ENCODE measurements around the gene ANTKMT.
"Not testable (repeated sequence)": the region's sequence is repeated elsewhere in the genome, so short reads cannot be mapped to it uniquely, and the experiment has no call there.

Gene ANTKMT

DNA sequence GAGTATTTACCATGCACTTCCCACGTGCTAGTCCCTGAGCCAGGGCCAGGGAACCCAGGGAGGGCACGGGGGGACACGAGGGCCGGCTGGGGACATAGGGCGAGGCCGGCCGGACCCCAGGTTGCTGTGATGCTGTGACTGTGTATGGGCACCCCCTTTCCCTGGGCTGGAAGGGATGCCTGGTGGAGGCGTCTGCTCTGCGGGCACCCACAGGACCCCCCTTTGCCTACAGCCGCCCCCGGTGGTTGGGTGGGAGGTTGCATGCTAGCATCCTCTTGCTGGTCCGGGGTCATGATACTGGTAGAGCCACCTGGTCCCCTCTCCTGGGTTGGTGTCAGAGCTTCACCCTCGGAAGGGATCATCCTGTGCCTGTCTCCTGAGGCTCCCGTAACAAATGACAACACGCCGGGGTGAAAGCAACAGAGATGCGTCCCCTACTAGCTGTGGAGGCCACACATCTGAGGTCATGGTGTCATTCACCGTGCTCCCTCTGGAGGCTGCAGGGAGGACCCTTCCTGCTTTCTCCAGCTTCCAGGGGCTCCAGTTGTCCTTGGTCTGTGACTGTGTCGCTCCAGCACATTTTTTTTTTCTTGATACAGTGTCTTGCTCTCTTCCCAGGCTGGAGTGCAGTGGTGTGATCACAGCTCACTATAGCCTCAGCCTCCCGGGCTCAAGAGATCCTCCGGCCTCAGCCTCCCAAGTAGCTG, 23.0 kb downstream of the ANTKMT start:
- no peak for DNase-seq (ENCODE audit: low read depth)

DNA sequence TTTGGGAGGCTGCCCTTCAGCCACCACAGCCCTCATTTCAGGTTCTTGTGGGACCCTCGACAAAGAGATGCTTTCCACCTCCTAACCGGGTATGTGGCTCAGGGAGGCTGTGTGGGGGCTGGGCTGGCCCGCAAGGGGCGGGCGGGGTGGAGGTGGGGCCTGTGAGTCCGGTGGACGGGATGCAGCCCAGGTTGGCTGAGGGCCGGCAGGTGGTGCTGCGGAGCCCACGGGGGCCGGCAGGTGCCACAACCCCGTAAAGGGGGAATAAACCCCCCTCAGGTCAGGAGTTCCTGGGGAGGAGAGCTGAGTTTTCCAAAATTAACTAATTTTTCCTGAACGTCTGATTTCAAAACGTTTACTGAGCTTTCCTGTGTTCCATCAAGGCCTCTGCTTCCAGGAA, 24.8 kb downstream of the ANTKMT start:
- no peak for DNase-seq (ENCODE audit: low read depth)

DNA sequence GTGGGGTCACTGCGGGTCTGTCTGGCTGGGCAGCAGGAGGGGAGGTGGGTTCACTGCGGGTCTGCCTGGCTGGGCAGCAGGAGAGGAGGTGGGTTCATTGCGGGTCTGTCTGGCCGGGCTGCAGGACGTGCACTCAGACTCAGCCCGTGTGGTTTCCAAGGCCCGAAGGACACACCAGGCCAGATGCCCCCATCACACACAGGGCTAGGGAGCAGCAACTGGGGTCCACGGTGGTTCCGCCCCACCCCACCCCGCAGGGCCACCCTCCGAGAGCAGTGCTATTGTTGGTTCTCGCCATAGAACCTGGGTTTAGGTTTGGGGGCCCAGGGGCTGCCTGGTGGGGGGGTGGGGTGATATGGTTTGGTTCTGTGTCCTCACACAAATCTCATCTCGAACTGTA, 25.7 kb downstream of the ANTKMT start:
- no peak for DNase-seq (ENCODE audit: low read depth)

DNA sequence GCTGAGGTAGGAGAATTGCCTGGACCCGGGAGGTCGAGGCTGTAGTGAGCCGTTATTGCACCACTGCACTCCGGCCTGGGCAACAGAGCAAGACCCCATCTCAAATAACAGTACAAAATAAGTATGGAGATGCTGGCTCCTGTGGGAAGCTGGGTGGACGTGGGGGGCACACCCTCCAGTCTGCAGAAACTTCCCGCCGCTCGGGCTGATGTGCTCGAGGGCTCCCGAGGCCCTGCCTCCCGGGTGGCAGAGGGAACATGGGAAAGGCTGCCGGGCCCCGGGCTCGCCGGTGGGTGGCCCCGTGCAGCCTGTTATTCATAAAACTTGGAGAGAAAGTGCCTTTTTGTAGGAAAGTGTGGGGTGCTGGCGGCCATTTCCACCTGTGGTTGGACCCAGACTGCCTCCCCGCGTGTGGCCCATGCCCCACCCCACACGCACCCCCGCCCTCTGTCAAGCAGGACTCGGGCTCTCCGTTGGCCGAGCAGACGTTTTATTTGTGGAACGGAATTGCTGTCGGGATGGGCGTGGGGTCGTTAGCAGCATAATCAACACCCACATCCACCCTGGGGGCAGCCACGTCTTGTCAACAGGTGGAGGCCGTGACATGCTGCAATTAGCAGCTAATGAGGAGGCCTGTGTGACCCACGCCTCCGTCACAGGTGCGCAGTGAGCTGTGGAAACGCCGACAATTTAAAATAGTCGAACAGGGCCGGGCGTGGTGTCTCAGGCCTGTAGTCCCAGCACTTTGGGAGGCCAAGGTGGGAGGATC, 27.2 kb downstream of the ANTKMT start:
- no peak for DNase-seq (ENCODE audit: low read depth)

DNA sequence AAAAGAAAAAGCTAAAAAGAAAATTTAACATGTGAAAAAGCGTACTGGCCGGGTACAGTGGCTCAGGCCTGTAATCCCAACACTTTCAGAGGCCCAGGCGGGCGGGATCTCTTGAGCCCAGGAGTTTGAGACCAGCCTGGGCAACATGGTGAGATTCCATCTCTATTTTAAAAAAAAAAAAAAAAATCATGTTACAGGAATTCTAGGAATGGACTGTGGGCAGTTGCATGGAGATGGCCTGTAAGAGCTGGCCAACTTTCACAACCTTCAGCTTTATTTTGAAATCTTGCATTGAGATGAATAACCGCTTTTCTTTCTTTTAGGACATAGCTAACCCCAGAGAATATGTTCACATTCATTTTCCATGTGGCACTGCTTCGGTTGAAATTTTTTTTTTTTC, 28.1 kb downstream of the ANTKMT start:
- DNase-seq (ENCODE audit: low read depth), result no peak

DNA sequence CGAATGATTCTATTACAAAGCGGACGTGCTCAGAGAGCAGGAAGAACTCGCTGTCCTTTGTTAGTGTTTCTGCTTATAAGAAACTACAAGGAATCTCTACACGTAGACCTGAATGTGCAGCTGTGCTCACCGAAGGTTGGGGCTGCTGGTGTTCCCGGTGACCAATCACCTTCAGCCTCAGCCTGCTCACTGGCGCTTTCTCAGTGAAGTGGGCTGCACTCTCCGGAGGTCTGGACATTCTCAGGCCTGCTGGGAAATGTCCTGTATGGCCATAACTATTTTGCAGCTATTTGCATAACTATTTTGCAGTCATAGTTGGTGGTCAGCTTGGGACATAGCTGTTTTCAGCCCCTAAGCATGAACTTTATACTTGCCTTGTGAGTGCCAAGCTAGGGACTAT, 29.5 kb downstream of the ANTKMT start:
- DNase-seq (ENCODE audit: low read depth), result no peak

DNA sequence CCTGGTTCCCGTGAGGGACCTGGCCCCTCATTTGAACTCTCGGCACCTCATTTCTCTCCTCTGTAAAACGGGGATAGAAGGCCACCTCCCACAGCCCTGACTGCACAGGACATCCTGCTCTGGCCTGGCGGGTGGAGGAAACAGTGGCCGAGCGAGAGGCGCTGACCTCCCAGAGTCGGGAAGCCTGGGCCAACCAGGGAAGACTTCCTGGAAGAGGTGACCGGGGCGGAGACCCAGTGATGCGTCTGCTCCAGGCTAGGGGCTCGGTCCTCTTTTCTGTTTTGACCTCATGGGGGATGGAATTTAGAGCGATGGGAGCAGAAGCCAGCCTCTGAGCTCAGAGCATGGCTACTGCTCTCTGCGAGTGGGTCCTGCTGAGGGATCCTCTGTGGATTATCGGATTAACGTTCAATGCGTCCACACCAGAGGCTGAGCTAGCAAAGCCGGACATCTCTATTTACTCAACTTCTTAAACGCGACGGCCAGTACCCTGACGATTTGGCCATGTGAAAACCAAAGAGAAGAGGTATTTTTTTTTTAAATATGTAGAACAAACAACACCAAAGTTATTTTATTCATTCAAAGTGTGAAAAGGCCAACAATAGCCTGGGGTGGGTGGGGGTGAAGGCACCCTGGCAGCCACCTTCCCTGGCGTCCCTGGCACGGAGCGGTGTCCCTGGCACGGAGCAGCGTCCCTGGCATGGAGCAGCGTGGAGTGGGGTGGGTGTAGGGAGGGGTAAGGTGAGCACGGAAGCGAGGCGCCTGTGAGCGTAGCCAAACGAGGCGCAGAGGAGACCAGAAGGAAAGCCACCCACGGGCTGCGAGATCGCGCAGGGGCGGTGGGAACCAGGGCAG, 30.4 kb downstream of the ANTKMT start:
- DNase-seq (ENCODE audit: low read depth), result no peak

DNA sequence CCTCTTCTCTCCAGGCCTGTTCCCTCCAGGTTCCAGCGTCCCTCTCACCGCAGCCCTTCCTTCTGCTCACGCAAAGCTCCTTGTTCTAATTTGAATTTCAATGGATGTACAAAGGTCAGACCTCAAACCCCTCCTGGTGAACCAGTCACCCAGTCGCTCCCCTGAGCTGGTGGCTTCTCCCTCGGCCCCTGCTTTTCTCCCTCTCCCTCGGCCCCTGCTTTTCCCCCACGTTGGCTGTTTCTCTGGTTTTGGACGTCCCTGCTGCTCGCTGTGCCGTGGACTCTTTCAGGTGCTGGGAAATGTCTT, 31.0 kb downstream of the ANTKMT start:
- DNase-seq (ENCODE audit: low read depth), result no peak

DNA sequence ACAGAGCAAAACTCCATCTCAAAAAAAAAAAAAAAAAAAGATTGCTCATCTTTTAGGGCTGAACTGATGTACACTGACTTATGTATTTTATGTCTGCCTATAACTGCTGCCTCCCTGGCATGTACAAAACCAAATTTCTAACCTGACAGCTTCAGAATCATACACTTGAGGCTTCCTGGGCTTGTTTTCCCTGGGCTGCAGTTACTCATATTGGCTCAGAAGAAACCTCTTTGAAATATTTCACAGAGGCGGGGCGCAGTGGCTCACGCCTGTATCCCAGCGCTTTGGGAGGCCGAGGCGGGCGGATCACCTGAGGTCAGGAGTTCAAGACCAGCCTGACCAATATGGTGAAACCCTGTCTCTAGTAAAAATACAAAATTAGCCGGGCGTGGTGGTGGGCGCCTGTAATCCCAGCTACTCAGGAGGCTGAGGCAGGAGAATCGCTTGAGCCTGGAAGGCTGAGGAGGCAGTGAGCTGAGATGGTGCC, 33.2 kb downstream of the ANTKMT start:
- DNase-seq (ENCODE audit: low read depth), result not testable (repeated sequence)

DNA sequence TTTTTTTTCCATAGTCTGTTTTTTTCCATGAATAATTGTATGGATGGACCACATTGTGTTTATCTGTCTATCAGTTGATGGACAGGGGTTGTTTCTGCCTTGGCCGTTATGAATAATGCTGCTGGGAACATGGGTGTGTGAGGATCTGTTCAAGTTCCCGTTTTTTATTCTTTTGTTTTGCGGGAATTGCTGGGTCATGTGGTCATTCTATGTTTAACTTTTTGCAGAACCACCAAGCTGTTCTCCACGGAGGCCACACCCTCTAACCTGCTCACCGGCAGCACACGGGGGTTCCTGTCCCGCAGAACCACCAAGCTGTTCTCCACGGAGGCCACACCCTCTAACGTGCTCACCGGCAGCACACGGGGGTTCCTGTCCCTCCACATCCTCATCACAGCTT, 33.7 kb downstream of the ANTKMT start:
- no peak for DNase-seq (ENCODE audit: low read depth)

DNA sequence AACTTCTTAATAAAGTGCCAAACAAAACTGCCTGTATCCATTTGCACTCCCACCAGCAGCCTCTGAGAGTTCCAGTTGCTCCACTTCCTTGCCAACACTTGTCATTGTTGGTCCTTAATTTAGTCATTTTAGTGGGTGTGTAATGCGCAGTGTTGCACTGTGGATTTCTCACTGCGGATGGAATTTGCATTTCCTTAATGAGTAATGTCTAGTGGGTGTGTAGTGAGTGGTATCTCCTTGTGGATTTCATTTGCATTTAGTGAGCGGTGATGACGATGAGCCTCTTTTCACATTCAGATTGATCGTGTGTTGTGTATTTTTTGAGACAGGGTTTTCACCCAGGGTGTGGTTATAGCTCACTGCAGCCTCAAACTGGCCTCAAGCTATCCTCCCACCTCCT, 35.5 kb downstream of the ANTKMT start:
- no peak for DNase-seq (ENCODE audit: low read depth)

DNA sequence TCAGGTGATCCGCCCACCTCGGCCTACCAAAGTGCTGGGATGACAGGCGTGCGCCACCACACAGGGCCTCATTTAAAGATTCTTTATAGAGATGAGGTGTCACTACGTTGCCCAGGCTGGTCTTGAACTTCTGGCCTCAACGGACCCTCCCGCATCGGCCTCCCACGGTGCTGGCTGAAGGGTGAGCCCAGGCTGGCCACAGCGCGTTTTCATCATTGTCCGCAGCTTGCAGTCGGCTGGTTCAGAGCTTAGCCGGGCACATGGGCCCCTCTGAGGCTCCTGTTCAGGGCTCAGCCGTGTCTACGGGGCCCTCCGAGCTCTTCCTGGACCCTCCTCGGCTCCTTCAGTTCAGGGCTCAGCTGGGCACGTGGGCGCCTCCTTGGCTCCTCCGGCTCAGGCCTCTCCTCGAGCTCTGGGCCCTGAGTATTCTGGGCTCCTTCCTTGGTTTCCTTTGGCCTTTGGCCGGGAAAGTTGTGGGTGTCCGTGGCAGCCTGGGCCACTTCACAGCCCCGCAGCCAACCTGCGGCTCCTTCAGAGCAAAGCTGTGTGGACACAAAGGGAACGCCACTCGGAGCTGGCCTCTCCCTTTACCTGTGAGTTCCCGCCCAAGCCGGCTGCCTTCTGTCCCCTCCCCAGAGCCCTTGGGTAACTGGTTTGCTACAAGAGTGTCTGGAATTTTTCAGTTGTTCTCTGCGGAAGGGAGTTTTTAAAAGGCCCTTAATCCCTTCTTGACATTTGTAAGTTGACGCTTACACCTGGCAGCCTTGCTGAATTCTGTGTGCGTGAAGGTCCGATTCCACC, 38.4 kb downstream of the ANTKMT start:
- DNase-seq (ENCODE audit: low read depth), result no peak

DNA sequence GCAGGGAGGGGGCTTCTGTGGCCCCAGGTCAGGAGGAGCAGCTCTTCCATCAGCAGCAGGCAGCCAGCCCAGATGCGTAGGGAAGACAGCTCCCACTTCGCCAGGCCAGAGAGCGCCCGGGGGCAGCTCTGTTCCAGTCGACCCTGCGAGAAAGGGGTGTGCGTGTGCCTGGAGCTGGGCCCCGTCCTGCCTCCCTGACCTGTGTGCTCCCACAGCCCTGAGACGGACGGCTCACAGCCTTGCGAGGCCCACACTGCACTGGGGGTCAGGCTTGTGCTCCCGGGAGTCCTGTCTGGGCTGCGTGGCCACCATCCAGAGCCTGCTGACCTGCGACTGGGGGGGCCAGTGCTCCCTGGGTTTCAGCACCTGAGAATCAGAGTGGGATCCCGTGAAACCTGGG, 39.1 kb downstream of the ANTKMT start:
- no peak for DNase-seq (ENCODE audit: low read depth)

DNA sequence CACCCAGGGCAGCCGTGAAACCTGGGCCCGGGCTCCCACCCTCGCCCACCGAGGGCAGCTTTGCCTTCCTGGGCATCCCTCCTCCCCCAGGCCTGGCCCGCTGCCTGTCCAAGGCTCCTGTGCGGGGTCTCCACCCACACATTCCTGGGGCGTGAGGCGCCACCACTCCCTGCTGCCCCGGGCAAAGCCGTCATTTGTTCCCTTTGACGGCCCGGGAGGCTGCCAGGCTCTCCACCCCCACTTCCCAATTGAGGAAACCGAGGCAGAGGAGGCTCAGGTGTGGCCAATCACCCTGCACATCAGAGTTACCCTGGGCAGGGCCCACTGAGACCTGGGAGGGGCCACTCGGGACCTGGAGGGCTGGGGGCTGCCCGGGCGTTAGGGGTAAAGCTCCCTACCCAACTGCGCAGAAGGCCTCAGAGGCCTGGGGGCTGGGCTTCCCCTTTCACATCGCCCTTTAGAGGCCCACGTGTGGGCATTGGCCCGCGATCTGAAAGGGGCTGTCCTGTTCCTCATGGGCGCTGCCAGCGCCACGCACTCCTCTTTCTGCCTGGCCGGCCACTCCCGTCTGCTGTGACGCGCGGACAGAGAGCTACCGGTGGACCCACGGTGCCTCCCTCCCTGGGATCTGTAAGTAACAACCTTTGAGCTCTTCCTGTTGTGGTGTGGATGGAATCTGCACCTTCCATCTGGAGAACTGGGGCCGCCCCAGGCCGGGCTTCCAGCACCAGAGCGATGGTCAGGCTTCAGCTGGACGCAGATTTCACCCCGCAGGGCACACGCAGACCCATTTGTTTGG, 39.8 kb downstream of the ANTKMT start, which contains the start of gene MSLN:
MSLN (plus strand) TSS at position 190 of the 799 bp plus-strand sequence. CDS start 1,947 bp downstream, outside the sequence.
- DNase-seq (ENCODE audit: low read depth), result no peak

DNA sequence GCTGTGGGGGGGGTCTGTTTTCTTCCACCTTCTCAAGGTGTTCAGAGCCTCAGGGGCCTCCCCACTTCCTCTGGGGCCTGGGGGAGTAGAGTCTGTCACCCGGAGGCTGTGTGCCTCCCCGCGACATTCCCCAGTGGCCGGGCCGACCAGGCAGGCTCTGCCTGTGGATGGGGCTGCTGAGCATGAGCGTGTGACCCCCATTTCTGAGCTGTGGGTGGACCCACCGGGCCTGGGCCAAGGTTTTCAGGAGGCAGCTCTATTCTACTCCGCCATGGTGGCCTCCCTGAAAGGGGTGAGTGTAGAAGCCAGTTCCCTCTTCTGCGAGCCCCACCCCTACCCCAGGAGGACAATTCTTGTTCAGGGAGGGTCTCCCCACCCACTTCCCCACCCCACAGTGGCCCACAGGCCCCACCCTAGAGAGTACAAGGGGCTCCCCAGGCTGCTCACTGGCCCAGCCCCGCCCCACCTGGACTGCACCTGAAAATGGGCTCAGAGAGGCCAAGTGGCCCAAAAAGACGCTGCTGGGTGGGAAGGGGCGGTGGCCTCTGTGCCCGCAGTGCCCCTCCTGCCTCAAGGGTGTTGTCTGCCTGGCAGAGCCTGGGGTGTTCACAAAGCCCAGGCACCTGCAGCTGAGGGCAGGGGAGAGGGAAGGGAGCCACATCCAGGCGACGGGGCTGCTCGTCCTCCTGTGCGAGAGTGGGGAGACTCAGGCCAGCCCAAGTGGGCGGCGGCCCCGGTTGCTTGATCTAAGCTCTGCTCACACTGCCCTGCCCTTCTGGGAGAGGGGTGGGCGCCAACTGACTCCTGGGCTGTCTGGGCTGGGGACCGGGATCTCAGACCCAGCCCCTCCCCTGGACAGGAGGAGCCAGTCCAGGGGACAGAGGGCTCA, 40.9 kb downstream of the ANTKMT start:
- no peak for DNase-seq (ENCODE audit: low read depth)

DNA sequence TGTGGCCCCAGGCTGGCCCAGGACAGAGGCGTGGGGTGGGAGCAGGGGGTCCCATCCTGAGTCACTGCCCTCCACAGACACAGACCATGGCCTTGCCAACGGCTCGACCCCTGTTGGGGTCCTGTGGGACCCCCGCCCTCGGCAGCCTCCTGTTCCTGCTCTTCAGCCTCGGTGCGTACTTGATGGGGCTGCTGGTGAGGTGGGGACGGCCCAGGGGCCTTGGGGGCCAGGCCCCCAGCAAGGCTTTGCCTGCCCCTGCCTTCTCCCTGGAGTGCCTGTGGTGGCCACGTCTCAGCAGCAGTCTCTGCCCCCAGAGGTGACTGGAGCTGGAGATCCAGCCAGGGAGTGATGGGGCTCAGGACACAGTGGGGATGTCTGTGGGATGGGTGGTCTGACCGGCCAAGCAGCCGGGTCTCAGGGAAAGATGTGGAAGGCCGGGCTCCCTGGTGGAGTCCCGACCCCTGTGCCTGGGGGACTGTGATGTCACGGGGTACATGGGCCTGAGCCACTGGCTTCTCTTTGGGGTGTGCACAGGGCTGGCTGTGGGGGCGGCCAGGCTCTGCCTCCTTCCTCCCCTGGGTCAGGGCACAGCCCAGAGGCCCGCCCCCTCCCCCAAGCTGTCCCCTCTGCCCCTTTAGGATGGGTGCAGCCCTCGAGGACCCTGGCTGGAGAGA, 41.8 kb downstream of the ANTKMT start:
- no peak for DNase-seq (ENCODE audit: low read depth)

DNA sequence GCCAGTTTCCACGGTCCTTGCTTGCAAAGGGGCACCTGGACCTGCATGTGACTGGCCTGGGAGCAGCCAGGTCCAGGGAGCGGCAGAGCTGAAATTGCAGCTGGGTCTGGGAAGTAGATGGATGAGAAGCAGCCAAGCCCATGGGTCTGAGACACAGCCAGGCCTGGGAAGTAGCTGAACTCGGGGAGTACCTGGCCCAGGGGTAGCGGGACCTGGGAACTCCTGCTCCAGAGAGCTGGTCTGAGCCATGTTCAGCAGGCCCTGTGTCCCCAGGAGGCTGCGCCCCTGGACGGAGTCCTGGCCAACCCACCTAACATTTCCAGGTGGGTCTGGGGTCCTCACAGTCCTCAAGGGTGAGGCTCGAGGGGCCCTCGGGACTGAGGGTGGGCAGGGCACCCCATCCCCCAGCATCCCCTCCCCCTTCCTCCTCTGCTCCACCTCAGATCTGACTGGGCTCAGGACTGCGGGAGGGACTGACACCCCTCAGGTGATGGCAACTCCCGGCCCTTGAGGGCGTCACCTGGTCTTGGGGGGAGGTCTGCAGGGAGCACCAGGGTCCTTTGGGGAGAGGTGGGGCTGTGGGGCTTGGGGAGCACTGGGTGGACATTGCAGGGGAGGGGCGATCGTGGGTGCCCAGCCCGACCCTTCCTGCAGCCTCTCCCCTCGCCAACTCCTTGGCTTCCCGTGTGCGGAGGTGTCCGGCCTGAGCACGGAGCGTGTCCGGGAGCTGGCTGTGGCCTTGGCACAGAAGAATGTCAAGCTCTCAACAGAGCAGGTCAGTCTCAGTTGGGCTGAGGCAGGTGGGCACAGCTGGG, 42.6 kb downstream of the ANTKMT start:
- no peak for DNase-seq (ENCODE audit: low read depth)

DNA sequence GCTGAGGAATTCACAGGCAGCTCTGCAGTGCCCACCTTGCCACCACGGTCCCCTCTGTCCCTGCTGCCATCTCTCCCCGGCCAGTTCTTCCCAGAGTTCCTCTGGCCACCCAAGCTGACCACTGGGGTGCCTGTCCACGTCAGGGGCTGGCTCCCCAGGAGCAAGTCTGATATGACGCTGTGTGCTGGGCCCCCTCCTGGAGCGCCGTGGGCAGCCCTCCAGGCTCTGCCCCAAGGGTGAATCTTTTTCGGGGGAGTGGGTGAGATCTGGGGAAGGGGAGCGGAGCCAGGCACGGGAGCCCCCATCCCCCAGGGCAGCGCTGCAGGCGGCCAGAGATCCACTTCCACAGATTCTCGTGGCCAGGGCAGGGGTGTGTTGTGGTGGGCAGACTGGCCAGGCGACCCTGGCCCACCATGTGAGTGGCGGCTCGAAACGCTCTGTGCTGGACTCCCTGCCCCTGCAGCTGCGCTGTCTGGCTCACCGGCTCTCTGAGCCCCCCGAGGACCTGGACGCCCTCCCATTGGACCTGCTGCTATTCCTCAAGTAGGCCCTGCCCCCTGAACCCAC, 43.3 kb downstream of the ANTKMT start:
- DNase-seq (ENCODE audit: low read depth), result no peak

All from stimulated activated CD8-positive, alpha-beta memory T cell treated with anti-CD3 and anti-CD28 coated beads, Interleukin-12 subunit alpha, Interleukin-12 subunit beta, amount 100 ng/mL, for 1 hour (primary cell).